Trophoblast cell (in vitro differentiated cells and primary cell): Measurements from ENCODE around the gene TMEM150A.
"Not testable (repeated sequence)": the region's sequence is repeated elsewhere in the genome, so short reads cannot be mapped to it uniquely, and the experiment has no call there.

ENCODE experiments used
- DNase-seq, 2 donors: peaks; one replicate each; pipeline ENCODE4 v3.0.0-alpha.2; 2016
- H2AFZ ChIP-seq: 2 replicates; pipeline ENCODE4 v1.6.1; 2013; ENCODE audit warnings: low read length, moderate library complexity, mild to moderate bottlenecking; ENCODE audit not compliant: insufficient read depth, poor library complexity
- H2AK5ac ChIP-seq: 2 replicates; pipeline ENCODE4 v1.6.1; 2013; ENCODE audit warnings: mild to moderate bottlenecking, low read length
- H2BK120ac ChIP-seq: 2 replicates; pipeline ENCODE4 v1.6.1; 2013; ENCODE audit warnings: low read length, mild to moderate bottlenecking, moderate library complexity; ENCODE audit not compliant: insufficient read depth, poor library complexity
- H2BK12ac ChIP-seq: 2 replicates; pipeline ENCODE4 v1.6.1; 2013; ENCODE audit warnings: mild to moderate bottlenecking, low read length, moderate library complexity
- H2BK5ac ChIP-seq: 2 replicates; pipeline ENCODE4 v1.6.1; 2013; ENCODE audit warnings: low read length, low read depth, moderate library complexity, mild to moderate bottlenecking; ENCODE audit not compliant: poor library complexity
- H3K14ac ChIP-seq: 2 replicates; pipeline ENCODE4 v1.6.1; 2013; ENCODE audit warnings: mild to moderate bottlenecking, low read length
- H3K18ac ChIP-seq: 2 replicates; pipeline ENCODE4 v1.6.1; 2013; ENCODE audit warnings: mild to moderate bottlenecking, low read length
- H3K23ac ChIP-seq: 2 replicates; pipeline ENCODE4 v1.6.1; 2013; ENCODE audit warnings: low read length
- H3K27ac ChIP-seq: 2 replicates; pipeline ENCODE4 v1.5.1; 2013; ENCODE audit warnings: low read depth, mild to moderate bottlenecking, inconsistent platforms, low read length, moderate library complexity
- H3K27me3 ChIP-seq: 2 replicates; pipeline ENCODE4 v1.6.1; 2013; ENCODE audit warnings: inconsistent platforms, mild to moderate bottlenecking, low read length, moderate library complexity; ENCODE audit not compliant: insufficient read depth
- H3K36me3 ChIP-seq, 2 experiments: 1 replicate in 1 of 2; 2 replicates in 1 of 2; pipeline ENCODE4 v1.6.1; 2013; ENCODE audit warnings: low read length in 2 of 2, mild to moderate bottlenecking in 2 of 2, moderate library complexity in 1 of 2; ENCODE audit not compliant: insufficient read depth in 2 of 2, control insufficient read depth in 1 of 2
- H3K4ac ChIP-seq: 2 replicates; pipeline ENCODE4 v1.6.1; 2013; ENCODE audit warnings: low read depth, mild to moderate bottlenecking, low read length, moderate library complexity
- H3K4me1 ChIP-seq, 2 experiments: 1 replicate in 1 of 2; 2 replicates in 1 of 2; pipeline ENCODE4 v1.6.1; 2013; ENCODE audit warnings: low read length in 2 of 2, mild to moderate bottlenecking in 2 of 2, moderate library complexity in 1 of 2; ENCODE audit not compliant: insufficient read depth in 2 of 2, control insufficient read depth in 1 of 2
- H3K4me2 ChIP-seq: 2 replicates; pipeline ENCODE4 v1.6.1; 2013; ENCODE audit warnings: inconsistent platforms, mild to moderate bottlenecking, low read length, moderate library complexity
- H3K4me3 ChIP-seq: 2 replicates; pipeline ENCODE4 v1.5.1; 2013; ENCODE audit warnings: mild to moderate bottlenecking, low read depth, low read length, inconsistent platforms
- H3K79me1 ChIP-seq: one replicate; pipeline ENCODE4 v1.6.1; 2013; ENCODE audit warnings: low read length
- H3K79me2 ChIP-seq: 2 replicates; pipeline ENCODE4 v1.6.1; 2013; ENCODE audit warnings: low read length, mild to moderate bottlenecking; ENCODE audit not compliant: control insufficient read depth, insufficient read depth, poor library complexity
- H3K9ac ChIP-seq: 2 replicates; pipeline ENCODE4 v1.6.1; 2013; ENCODE audit warnings: mild to moderate bottlenecking, low read length
- H3K9me3 ChIP-seq: 2 replicates; pipeline ENCODE4 v1.6.1; 2013; ENCODE audit warnings: low read depth, mild to moderate bottlenecking, control low read depth, inconsistent platforms, low read length; ENCODE audit not compliant: insufficient read depth
- H4K12ac ChIP-seq: 2 replicates; pipeline ENCODE4 v1.6.1; 2013; ENCODE audit warnings: low read depth, mild to moderate bottlenecking, low read length, moderate library complexity
- H4K8ac ChIP-seq: 2 replicates; pipeline ENCODE4 v1.6.1; 2013; ENCODE audit warnings: low read depth, mild to moderate bottlenecking, low read length, moderate library complexity
- H4K91ac ChIP-seq: one replicate; pipeline ENCODE4 v1.6.1; 2013; ENCODE audit warnings: low read depth, mild to moderate bottlenecking, low read length, moderate library complexity
- WGBS: extraction: QIAGEN DNeasy Blood & Tissue Kit; methylation state at CpG from one replicate; pipeline ENCODE4 v1.1.7; 2013; ENCODE audit warnings: missing lambda C conversion rate; ENCODE audit not compliant: insufficient read length, insufficient coverage; ENCODE audit errors: extremely low coverage; 5-methylcytosine and 5-hydroxymethylcytosine counted together

The TMEM150A gene

DNA sequence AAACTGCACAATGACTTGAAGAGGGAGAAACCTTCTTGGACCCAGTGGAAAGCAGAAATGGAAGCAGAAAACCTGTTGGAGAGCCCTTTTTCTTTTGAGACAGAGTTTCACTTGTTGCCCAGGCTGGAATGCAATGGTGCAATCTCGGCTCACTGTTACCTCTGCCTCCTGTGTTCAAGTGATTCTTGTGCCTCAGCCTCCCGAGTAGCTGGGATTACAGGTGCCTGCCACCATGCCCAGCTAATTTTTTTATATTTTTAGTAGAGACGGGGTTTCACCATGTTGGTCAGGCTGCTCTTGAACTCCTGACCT is 1.6 kb upstream of the TMEM150A start:
- not testable (repeated sequence) for H4K12ac ChIP-seq, H4K8ac ChIP-seq, H3K79me1 ChIP-seq, H2BK120ac ChIP-seq, H3K4ac ChIP-seq, H3K18ac ChIP-seq, DNase-seq, H2AK5ac ChIP-seq, H3K9ac ChIP-seq, H3K14ac ChIP-seq, H2BK5ac ChIP-seq, H3K27me3 ChIP-seq, H3K23ac ChIP-seq, H2BK12ac ChIP-seq, H3K4me2 ChIP-seq, H3K9me3 ChIP-seq, H3K27ac ChIP-seq, H4K91ac ChIP-seq, H3K4me3 ChIP-seq, H2AFZ ChIP-seq, H3K79me2 ChIP-seq
- Histone ChIP-seq H3K36me3 (peaks cover 14 to 24% of the 10 kb centered on the region in 2 experiments), H3K4me1 (peaks cover 5 to 22% of the 10 kb centered on the region in 2 experiments)
- no CpG with 5 or more reads among the region's 3 CpGs for WGBS

DNA sequence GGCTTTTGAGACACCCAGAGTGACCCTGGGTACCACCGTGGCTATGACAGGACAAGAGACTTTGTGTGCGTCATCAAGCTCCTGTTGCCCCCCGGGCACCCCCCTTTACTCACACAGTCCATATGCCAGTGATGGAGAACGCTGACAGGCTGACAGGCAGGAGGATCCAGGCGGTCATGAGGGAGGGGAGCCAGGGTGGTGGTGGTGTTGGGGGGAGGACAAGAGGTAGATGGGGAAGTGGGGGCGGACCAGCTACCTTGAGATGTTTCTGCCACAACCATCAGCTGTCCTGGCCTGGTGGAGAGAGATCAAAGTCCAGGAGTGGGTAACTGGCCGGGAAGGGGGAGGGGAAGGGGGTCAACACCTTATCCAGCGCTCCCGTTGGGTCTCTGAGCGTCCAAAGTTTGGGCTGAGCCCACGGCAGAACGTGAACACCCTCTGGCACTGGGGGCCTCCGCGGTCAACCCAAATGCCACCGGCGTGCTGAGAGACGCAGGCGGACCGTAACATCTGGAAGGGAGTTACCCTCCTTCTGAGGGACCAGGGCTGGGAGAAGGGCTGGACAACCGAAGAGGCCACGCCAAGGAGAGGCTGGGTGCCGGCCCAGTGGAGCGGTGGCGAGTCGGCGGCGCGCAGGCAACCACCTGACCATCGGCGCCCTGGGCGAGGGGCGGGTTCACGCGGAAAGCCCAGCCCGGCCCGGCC is 575 bp downstream of the TMEM150A start:
- no CpG with 5 or more reads among the region's 36 CpGs for WGBS
- Histone ChIP-seq H3K14ac (peak overlapping the region; percentile 68), H3K79me1 (peaks cover 8% of the 10 kb centered on the region), H2BK120ac (no peak overlapping the region), H2AFZ (peak overlapping the region; percentile 46), H3K9ac (peak overlapping the region; percentile 90), H2BK12ac (no peak overlapping the region), H3K27ac (peak overlapping the region; percentile 56), H3K23ac (no peak overlapping the region), H4K8ac (peak overlapping the region; percentile 66), H2AK5ac (peak overlapping the region; percentile 59), H3K36me3 (peaks cover 24 to 27% of the 10 kb centered on the region in 2 experiments), H3K18ac (peak overlapping the region; percentile 87), H2BK5ac (peak overlapping the region; percentile 52), H3K4me2 (peak overlapping the region; percentile 92), H3K4me3 (peak overlapping the region; percentile 98), H4K91ac (peak overlapping the region; percentile 67), H4K12ac (peak overlapping the region; percentile 76), H3K4ac (peak overlapping the region; percentile 13), H3K27me3 (no peaks in the 10 kb centered on the region), H3K9me3 (peaks cover 3% of the 10 kb centered on the region), H3K79me2 (peaks cover 6% of the 10 kb centered on the region), H3K4me1 (peaks cover 5 to 23% of the 10 kb centered on the region in 2 experiments)
- peak; percentile 52 to 75 for DNase-seq

DNA sequence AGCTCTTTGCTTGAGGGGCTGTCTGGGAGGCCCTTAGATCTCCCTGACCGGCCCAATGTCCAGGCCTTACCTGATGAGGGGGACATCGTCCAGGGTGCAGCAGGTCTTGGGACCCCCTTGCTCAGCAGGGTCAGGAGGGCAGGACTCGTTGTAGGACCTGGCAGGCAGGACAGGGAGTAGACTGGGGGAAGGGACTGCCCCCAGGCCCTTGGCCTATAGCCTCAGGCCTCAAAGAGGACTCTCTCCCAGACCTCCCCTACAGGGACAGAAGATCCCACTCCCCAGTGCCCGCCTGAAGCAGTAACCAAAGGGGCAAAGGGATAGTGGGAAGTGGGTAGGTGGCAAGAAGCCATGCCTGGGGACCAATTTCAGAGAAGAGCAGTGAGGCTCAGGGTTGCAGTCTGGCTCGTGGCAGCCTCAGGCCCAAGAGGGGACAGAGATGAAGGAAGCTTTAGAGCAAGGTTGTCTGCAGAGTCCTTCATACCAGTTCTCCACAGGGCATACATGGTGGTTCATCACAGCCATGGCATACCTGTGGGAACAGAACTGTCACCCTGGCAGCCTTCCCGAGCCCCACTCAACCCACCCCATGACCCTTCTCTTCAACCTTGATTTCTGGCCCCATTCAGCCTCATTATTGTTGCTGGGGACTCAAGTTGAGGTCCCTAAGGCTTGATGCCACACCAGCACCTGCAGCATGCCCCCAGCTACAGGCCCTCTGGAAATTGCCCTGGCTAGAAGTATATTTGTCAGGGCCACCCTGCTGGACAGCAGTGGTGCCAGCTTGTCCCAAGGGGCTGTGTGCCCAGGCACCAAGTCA is 1.3 kb downstream of the TMEM150A start:
- no peak overlapping the region for H3K9ac ChIP-seq
- H3K36me3 ChIP-seq: peaks cover 28 to 32% of the 10 kb centered on the region in 2 experiments
- no peak overlapping the region for H3K4ac ChIP-seq

DNA sequence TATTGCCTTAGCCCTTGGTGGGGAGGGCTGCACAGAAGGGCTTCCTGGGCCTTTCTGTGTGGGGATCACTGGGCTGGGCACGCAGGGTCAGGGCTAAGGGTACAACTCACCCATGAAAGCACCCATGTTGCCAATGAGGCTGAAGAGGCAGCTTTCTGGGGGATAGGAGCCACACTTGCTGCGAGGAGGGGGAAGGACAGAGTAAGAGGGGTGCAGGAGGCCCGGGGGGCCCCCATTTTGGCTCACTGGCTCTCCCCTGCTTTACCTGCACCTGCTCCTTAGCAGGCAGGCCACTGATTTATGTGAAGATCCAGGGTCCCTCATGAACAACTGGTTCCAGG is 2.3 kb downstream of the TMEM150A start:
- no peak overlapping the region for H3K27ac ChIP-seq
- H3K36me3 ChIP-seq: peaks cover 28 to 32% of the 10 kb centered on the region in 2 experiments
- peaks cover 7 to 26% of the 10 kb centered on the region in 2 experiments for H3K4me1 ChIP-seq
- no peak overlapping the region for H2BK120ac ChIP-seq
- no peak overlapping the region for H3K14ac ChIP-seq
- H3K79me1 ChIP-seq: peaks cover 12% of the 10 kb centered on the region
- H2AFZ ChIP-seq: no peak overlapping the region
- H3K4ac ChIP-seq: no peak overlapping the region
- H2AK5ac ChIP-seq: no peak overlapping the region
- no peak overlapping the region for H3K4me3 ChIP-seq
- H3K23ac ChIP-seq: no peak overlapping the region
- DNase-seq: no peak
- H3K4me2 ChIP-seq: no peak overlapping the region
- H2BK5ac ChIP-seq: no peak overlapping the region
- peaks cover 3% of the 10 kb centered on the region for H3K9me3 ChIP-seq
- no peak overlapping the region for H4K91ac ChIP-seq
- H2BK12ac ChIP-seq: no peak overlapping the region
- H3K18ac ChIP-seq: no peak overlapping the region
- no peaks in the 10 kb centered on the region for H3K27me3 ChIP-seq
- H3K79me2 ChIP-seq: peaks cover 11% of the 10 kb centered on the region
- no peak overlapping the region for H4K8ac ChIP-seq
- H4K12ac ChIP-seq: no peak overlapping the region
- no CpG with 5 or more reads among the region's 3 CpGs for WGBS
- H3K9ac ChIP-seq: no peak overlapping the region

More for the DNA sequence above, 1.3 kb downstream of the TMEM150A start:
- Histone ChIP-seq H4K91ac (no peak overlapping the region), H4K12ac (no peak overlapping the region), H2AFZ (no peak overlapping the region), H2BK5ac (no peak overlapping the region), H3K23ac (no peak overlapping the region), H3K4me3 (no peak overlapping the region), H3K27ac (no peak overlapping the region), H3K9me3 (peaks cover 3% of the 10 kb centered on the region), H3K4me2 (peak overlapping the region; percentile 92), H3K79me1 (peaks cover 8% of the 10 kb centered on the region), H3K18ac (peak overlapping the region; percentile 87), H3K79me2 (peaks cover 6% of the 10 kb centered on the region), H3K4me1 (peaks cover 7 to 28% of the 10 kb centered on the region in 2 experiments), H2BK120ac (no peak overlapping the region), H3K27me3 (no peaks in the 10 kb centered on the region), H4K8ac (no peak overlapping the region), H2AK5ac (no peak overlapping the region), H3K14ac (no peak overlapping the region), H2BK12ac (no peak overlapping the region)
- no CpG with 5 or more reads among the region's 6 CpGs for WGBS
- DNase-seq: no peak
